Heart right ventricle (tissue), 16 donors: ENCODE data around the gene DDX10. TPM values are rescaled to one million over a fixed set of nuclear protein-coding genes. Genes with fewer than 3 reads are reported as not detected.

Experiments
- ATAC-seq, 8 donors: fragments of 200-7000 bp; cut with Tn5 transposase; one replicate each; pipeline ENCODE4 v1.9.1; 2020; ENCODE audit warnings: mild to moderate bottlenecking in 8 of 8, moderate library complexity in 8 of 8, moderate number of reproducible peaks in 1 of 8
- DNase-seq, 2 donors: peaks; one replicate each; pipeline ENCODE4 v3.0.0-alpha.2; 2020
- H3K27ac ChIP-seq, 10 donors: fragments of 200-600 bp; sonication (generic) in 2 of 10; one replicate each; pipeline versions ENCODE4 v1.5.0 to v1.8.0; 2020 to 2022; ENCODE audit warnings: mild to moderate bottlenecking in 3 of 10
- H3K27me3 ChIP-seq, 7 donors: fragments of 200-600 bp; one replicate each; pipeline ENCODE4 v1.8.0; 2021 to 2022; ENCODE audit warnings: mild to moderate bottlenecking in 2 of 7
- H3K36me3 ChIP-seq, 9 donors: fragments of 200-600 bp; sonication (generic) in 1 of 9; one replicate each; pipeline versions ENCODE4 v1.5.0 to v1.8.0; 2020 to 2022; ENCODE audit warnings: mild to moderate bottlenecking in 2 of 9
- H3K4me1 ChIP-seq, 9 donors: fragments of 200-600 bp; sonication (generic) in 1 of 9; one replicate each; pipeline versions ENCODE4 v1.5.0 to v1.8.0; 2020 to 2022; ENCODE audit warnings: mild to moderate bottlenecking in 4 of 9
- H3K4me3 ChIP-seq, 10 donors: fragments of 200-600 bp; sonication (generic) in 2 of 10; one replicate each; pipeline versions ENCODE4 v1.5.0 to v1.8.0; 2020 to 2022; ENCODE audit warnings: mild to moderate bottlenecking in 7 of 10, moderate library complexity in 2 of 10
- H3K9me3 ChIP-seq, 11 donors: fragments of 200-600 bp in 10 of 11; sonication (generic) in 2 of 11; one replicate each; pipeline versions ENCODE4 v1.5.0 to v1.8.0; 2013 to 2022; ENCODE audit warnings: mild to moderate bottlenecking in 2 of 11, control low read depth in 1 of 11, moderate library complexity in 1 of 11
- CTCF ChIP-seq, 9 donors: fragments of 200-600 bp; sonication (generic) in 2 of 9; IDR thresholded peaks; one replicate each; pipeline versions ENCODE4 v1.5.0 to v1.8.0; 2021 to 2022; ENCODE audit warnings: antibody characterized with exemption in 9 of 9, mild to moderate bottlenecking in 5 of 9, moderate library complexity in 1 of 9
- WGBS, 2 donors: extraction: QIAGEN DNeasy Blood & Tissue Kit; methylation state at CpG; one replicate each; pipeline ENCODE4 v1.1.7; 2013; ENCODE audit warnings: inconsistent platforms in 1 of 2; 5-methylcytosine and 5-hydroxymethylcytosine counted together
- intact Hi-C, 10 donors: fragments of 100-400 bp; cut with DNase I; formaldehyde crosslinking; loops; one replicate each; pipeline versions ENCODE4 v1.11.1 to v1.14.2; 2022
- polyA plus RNA-seq, 2 donors: library from polyadenylated mRNA; stranded (reverse); fragments of 200-250 nt; gene quantifications; one replicate each; pipeline ENCODE4 v1.2.3, GENCODE V29; 2013
- total RNA-seq, 10 donors: library from RNA; stranded (reverse); fragmentation: NEBNext Ultra II Directional in 3 of 10; extraction: Animal tissue kit (Norgen Biotek cat#: 25700) in 3 of 10; gene quantifications; one replicate each; pipeline versions ENCODE4 v1.2.1 to v1.2.4, GENCODE V29; 2021 to 2023
- donor health status: Arrhythmogenic right ventricular cardiomyopathy.
- donor health status: ischemic (EF 13 %, LVEDD 7.1; RV severe dilation, severe dysfunction).
- donor health status: healthy with polysubstance abuse.
- donor health status: DM: no; HTN: yes; CAD: no.
- donor health status: DM: no; HTN: no; CAD: no.
- donor health status: ischemic (EF 25% LVEDD 6.9; RV normal size, moderate dysfunction).
- donor health status: ischemic (EF 25% LVEDD 5.7; RV mildly dilated, moderate dysfunction).
- donor health status: healthy.
- donor health status: DM: yes; HTN: yes; CAD: no.
- donor health status: Ischemic cardiomyopathy.
- donor health status: ischemic (EF 35%, LVEDD 5.7; RV mildly dilated, moderate dysfunction).
- donor health status: nonischemic (EF 11% LVEDD 7.7; RV severe dilation, severe dysfunction).
- donor health status: DM: yes; HTN: yes; CAD: no.
- donor health status: PGD.
- donor health status: ischemic (EF 29% LVEDD 5.4; RV normal size, mild dysfunction).
- donor health status: nonischemic (EF 23%, LVEDD 6.1; RV moderate dilation, normal function).

The DDX10 gene
- total and polyA plus RNA-seq, 12 donors, result 9.3 to 15.3 (median 11.5) TPM

DNA sequence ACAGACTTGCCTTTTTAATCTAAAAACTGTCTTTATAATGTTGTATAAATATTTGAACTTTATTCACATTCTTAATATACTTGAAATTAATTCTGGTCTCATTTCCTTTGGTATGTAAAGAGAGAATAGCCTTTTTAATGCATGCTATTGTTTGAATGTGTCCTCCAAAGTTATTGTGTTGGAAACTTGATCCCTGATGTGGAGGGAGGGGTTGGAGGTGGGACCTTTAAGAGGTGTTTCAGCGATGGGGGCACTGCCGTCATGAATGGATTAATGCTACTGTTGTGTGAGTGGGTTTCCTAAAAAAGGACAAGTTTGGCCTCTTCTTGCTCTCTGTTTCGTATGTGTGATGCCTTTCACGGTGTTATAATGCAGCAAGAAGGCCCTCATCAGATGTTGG lies 131.7 kb downstream of the DDX10 start:
- 82 to 90% methylated on average over 4 of the region's 4 CpGs for WGBS, 2 donors
- Histone ChIP-seq H3K4me1 (peaks cover 0 to 17% (median 6%) of the 10 kb centered on the region in 9 donors), H3K36me3 (no peaks in the 10 kb centered on the region), H3K4me3 (no peak overlapping the region), H3K9me3 (no peaks in the 10 kb centered on the region), H3K27ac (no peak overlapping the region), H3K27me3 (no peaks in the 10 kb centered on the region)
- intact Hi-C loops, result no loop called here
- no peak for TF ChIP-seq CTCF (IDR thresholded peaks at IDR 0.05)
- DNase-seq (no peak), ATAC-seq (no peak)

- H3K4me1 ChIP-seq, result peaks cover 0 to 17% (median 6%) of the 10 kb centered on the region in 9 donors
- ATAC-seq (no peak), DNase-seq (no peak)
- TF ChIP-seq CTCF (IDR thresholded peaks at IDR 0.05), result no peak
- WGBS, 2 donors, result 83 to 90% methylated on average over 4 of the region's 4 CpGs
- intact Hi-C loops, result no loop called here
- H3K27ac ChIP-seq, result no peak overlapping the region
- H3K36me3 ChIP-seq, result no peaks in the 10 kb centered on the region
- no peak overlapping the region for H3K4me3 ChIP-seq
- H3K9me3 ChIP-seq, result no peaks in the 10 kb centered on the region
- H3K27me3 ChIP-seq, result no peaks in the 10 kb centered on the region
These were observed 132.8 kb downstream of the DDX10 start for GRCh38 chr11:108797578-108798100.

GRCh38 chr11:108802492-108802891 lies 137.6 kb downstream of the DDX10 start:
- intact Hi-C loops, result no loop called here
- 95% methylated on average over 1 of the region's 1 CpG for WGBS, 2 donors
- H3K27ac ChIP-seq, result no peak overlapping the region
- H3K4me3 ChIP-seq, result no peak overlapping the region
- H3K27me3 ChIP-seq, result no peaks in the 10 kb centered on the region
- H3K9me3 ChIP-seq, result no peaks in the 10 kb centered on the region
- no peaks in the 10 kb centered on the region for H3K36me3 ChIP-seq
- TF ChIP-seq CTCF (IDR thresholded peaks at IDR 0.05), result no peak
- DNase-seq, result no peak
- peaks cover 0 to 14% (median 0%) of the 10 kb centered on the region in 9 donors for H3K4me1 ChIP-seq
- no peak for ATAC-seq

DNA sequence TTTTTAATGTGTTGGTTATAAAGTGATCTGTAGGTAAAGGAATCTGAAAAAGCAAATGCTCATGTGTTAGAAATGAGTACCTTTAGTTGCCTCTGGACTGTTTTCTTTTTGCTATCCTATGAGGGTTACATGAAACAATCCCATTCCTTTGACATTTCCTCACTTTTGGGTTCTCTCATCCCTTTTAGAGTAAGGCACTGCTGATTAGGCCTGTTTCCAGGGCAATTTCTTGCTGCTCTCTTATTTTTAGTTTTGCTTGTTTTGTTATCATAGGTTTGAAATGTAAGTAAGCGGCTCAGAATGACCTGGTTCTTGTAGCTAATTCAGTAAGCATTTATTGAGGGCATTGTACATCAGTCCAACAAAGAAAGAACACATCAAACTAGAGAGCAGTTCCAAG lies 138.9 kb downstream of the DDX10 start:
- H3K4me1 ChIP-seq, result peaks cover 0 to 14% (median 0%) of the 10 kb centered on the region in 9 donors
- no peaks in the 10 kb centered on the region for H3K9me3 ChIP-seq
- H3K27me3 ChIP-seq, result no peaks in the 10 kb centered on the region
- TF ChIP-seq CTCF (IDR thresholded peaks at IDR 0.05), result no peak
- H3K4me3 ChIP-seq, result no peak overlapping the region
- intact Hi-C loops, result no loop called here
- no peak overlapping the region for H3K27ac ChIP-seq
- ATAC-seq (no peak), DNase-seq (no peak)
- 62 to 81% methylated on average over 1 of the region's 1 CpG for WGBS, 2 donors
- H3K36me3 ChIP-seq, result no peaks in the 10 kb centered on the region
